HCT116 (cell line): ENCODE results near the gene DDX27. TPM values are rescaled to one million over a fixed set of nuclear protein-coding genes. Genes with fewer than 3 reads are reported as not detected.

ENCODE experiments used
- ATAC-seq: fragments of 200-7000 bp; cut with Tn5 transposase; 2 replicates; pipeline ENCODE4 v1.9.1; 2020; ENCODE audit warnings: mild to moderate bottlenecking, moderate library complexity
- BruUV-seq: library from RNA; stranded (reverse); fragments of 400-500 nt; replicated peaks from 2 replicates; lab custom pipeline; 2021; lab: Mats Ljungman, UMichigan
- CTCF ChIA-PET: fragments of 300-600 bp; sonication (Branson Sonifier 250); formaldehyde crosslinking; loops from one replicate; lab custom pipeline; 2021; ENCODE audit warnings: antibody characterized with exemption; lab: Charles Lee
- POLR2A ChIA-PET: fragments of 300-600, 350-600 bp; sonication (Branson Sonifier 250); formaldehyde crosslinking; loops from one replicate; lab custom pipeline; 2021; ENCODE audit warnings: antibody characterized with exemption; lab: Charles Lee
- RAD21 ChIA-PET, 2 experiments: fragments of 300-600 bp; sonication (Branson Sonifier 250); formaldehyde crosslinking; loops; one replicate each; lab custom pipeline; 2023; ENCODE audit warnings: low total read pairs in 2 of 2; ENCODE audit not compliant: uncharacterized antibody in 2 of 2, unreplicated experiment in 2 of 2, low non-redundant PET in 1 of 2; lab: Charles Lee
- DNase-seq: peaks from one replicate; pipeline ENCODE4 v3.0.0-alpha.2; 2010; ENCODE audit warnings: low read depth, low spot score
- H2AFZ ChIP-seq: fragments of 200-600 bp; shearing (Covaris generic), sonication (generic); 2 replicates; pipeline ENCODE4 v1.6.1; 2017; ENCODE audit warnings: low read depth, mixed run types, mixed read lengths, antibody characterized with exemption, low read length; ENCODE audit not compliant: poor library complexity, severe bottlenecking
- H3K27ac ChIP-seq: 2 replicates; pipeline ENCODE4 v1.5.1; 2012; ENCODE audit warnings: low read depth, low read length
- H3K27me3 ChIP-seq: fragments of 200-600 bp; sonication (generic); 2 replicates; pipeline ENCODE4 v1.6.1; 2016; ENCODE audit warnings: mixed run types, low read length, mixed read lengths; ENCODE audit not compliant: insufficient read depth
- H3K36me3 ChIP-seq, 2 experiments: fragments of 200-500 bp in 1 of 2; fragments of 200-600 bp in 1 of 2; sonication (Bioruptor generic) in 1 of 2; sonication (generic) in 1 of 2; 2 replicates each; pipeline versions ENCODE4 v1.5.1 to v1.6.1; 2014 to 2016; ENCODE audit warnings: low read length in 2 of 2, inconsistent platforms in 1 of 2, mixed read lengths in 1 of 2, mixed run types in 1 of 2; ENCODE audit not compliant: insufficient read depth in 2 of 2, control insufficient read depth in 1 of 2
- H3K4me1 ChIP-seq, 2 experiments: fragments of 200-600 bp in 1 of 2; sonication (generic) in 1 of 2; 2 replicates each; pipeline versions ENCODE4 v1.5.1 to v1.6.1; 2012 to 2017; ENCODE audit warnings: low read length in 2 of 2, inconsistent platforms in 1 of 2, mild to moderate bottlenecking in 1 of 2, mixed read lengths in 1 of 2, mixed run types in 1 of 2, moderate library complexity in 1 of 2; ENCODE audit not compliant: insufficient read depth in 2 of 2, control insufficient read depth in 1 of 2
- H3K4me2 ChIP-seq: fragments of 200-600 bp; sonication (generic); 2 replicates; pipeline ENCODE4 v1.6.1; 2017; ENCODE audit warnings: mixed run types, low read length, mixed read lengths
- H3K4me3 ChIP-seq, 2 experiments: fragments of 200-600 bp in 1 of 2; sonication (generic) in 1 of 2; replicated peaks in 1 of 2; 2 replicates each; pipeline ENCODE4 v1.5.1; 2011 to 2016; ENCODE audit warnings: low read length in 2 of 2, control low read depth in 1 of 2, low read depth in 1 of 2, mild to moderate bottlenecking in 1 of 2, mixed read lengths in 1 of 2, mixed run types in 1 of 2
- H3K79me2 ChIP-seq: fragments of 200-600 bp; sonication (generic); 2 replicates; pipeline ENCODE4 v1.6.1; 2017; ENCODE audit warnings: mild to moderate bottlenecking, mixed run types, low read length, moderate library complexity, mixed read lengths; ENCODE audit not compliant: insufficient read depth
- H3K9ac ChIP-seq: fragments of 200-600 bp; sonication (generic); 2 replicates; pipeline ENCODE4 v1.6.1; 2016; ENCODE audit warnings: low read length, mixed read lengths
- H3K9me2 ChIP-seq: fragments of 200-600 bp; sonication (generic), shearing (Covaris generic); 2 replicates; pipeline ENCODE4 v1.6.1; 2017; ENCODE audit warnings: mixed run types, mild to moderate bottlenecking, moderate library complexity; ENCODE audit not compliant: insufficient read depth
- H3K9me3 ChIP-seq, 2 experiments: fragments of 200-500 bp in 1 of 2; fragments of 200-600 bp in 1 of 2; sonication (Bioruptor generic) in 1 of 2; sonication (generic) in 1 of 2; 2 replicates each; pipeline ENCODE4 v1.6.1; 2014 to 2017; ENCODE audit warnings: low read length in 2 of 2, mixed read lengths in 2 of 2, inconsistent platforms in 1 of 2, low read depth in 1 of 2, mild to moderate bottlenecking in 1 of 2, mixed run types in 1 of 2, moderate library complexity in 1 of 2; ENCODE audit not compliant: control insufficient read depth in 1 of 2, insufficient read depth in 1 of 2
- H4K20me1 ChIP-seq: fragments of 200-600 bp; sonication (generic), shearing (Covaris generic); 2 replicates; pipeline ENCODE4 v1.6.1; 2017; ENCODE audit warnings: mixed run types, mild to moderate bottlenecking, moderate library complexity; ENCODE audit not compliant: insufficient read depth
- EZH2phosphoT487 ChIP-seq: fragments of 200-600 bp; IDR thresholded peaks from 2 replicates; pipeline ENCODE4 v1.6.1; 2018; ENCODE audit warnings: antibody characterized with exemption, borderline replicate concordance
- POLR2A ChIP-seq: IDR thresholded peaks from 2 replicates; pipeline ENCODE4 v1.7.0; 2011; ENCODE audit warnings: borderline replicate concordance; ENCODE audit not compliant: insufficient read depth, insufficient read length; ENCODE audit errors: extremely low read depth
- SIN3A ChIP-seq: IDR thresholded peaks from 2 replicates; pipeline ENCODE4 v1.6.1; 2012; ENCODE audit warnings: low read depth
- YY1 ChIP-seq: IDR thresholded peaks from 2 replicates; pipeline ENCODE4 v1.6.1; 2011; ENCODE audit warnings: low read length, low read depth, moderate library complexity, mild to moderate bottlenecking; ENCODE audit not compliant: insufficient replicate concordance; ENCODE audit errors: extremely low read depth
- intact Hi-C: fragments of 100-400 bp; cut with micrococcal nuclease; formaldehyde crosslinking; loops from 2 replicates; pipeline ENCODE4 v1.10.0; 2022
- total RNA-seq: library from RNA; stranded (reverse); gene quantifications from one replicate; pipeline ENCODE4 v1.2.1, GENCODE V29; 2021; ENCODE audit not compliant: unreplicated experiment
- TF ChIP-seq, protein P1 (sequence below): IDR thresholded peaks from 2 replicates; pipeline ENCODE4 v1.6.1; 2012
- TF ChIP-seq, protein P2 (sequence below): IDR thresholded peaks from 2 replicates; pipeline ENCODE4 v1.6.1; 2012; ENCODE audit warnings: low read depth

Gene DDX27
- total RNA-seq, 1 experiment from 2014 or later, result 32.1 TPM

DNA sequence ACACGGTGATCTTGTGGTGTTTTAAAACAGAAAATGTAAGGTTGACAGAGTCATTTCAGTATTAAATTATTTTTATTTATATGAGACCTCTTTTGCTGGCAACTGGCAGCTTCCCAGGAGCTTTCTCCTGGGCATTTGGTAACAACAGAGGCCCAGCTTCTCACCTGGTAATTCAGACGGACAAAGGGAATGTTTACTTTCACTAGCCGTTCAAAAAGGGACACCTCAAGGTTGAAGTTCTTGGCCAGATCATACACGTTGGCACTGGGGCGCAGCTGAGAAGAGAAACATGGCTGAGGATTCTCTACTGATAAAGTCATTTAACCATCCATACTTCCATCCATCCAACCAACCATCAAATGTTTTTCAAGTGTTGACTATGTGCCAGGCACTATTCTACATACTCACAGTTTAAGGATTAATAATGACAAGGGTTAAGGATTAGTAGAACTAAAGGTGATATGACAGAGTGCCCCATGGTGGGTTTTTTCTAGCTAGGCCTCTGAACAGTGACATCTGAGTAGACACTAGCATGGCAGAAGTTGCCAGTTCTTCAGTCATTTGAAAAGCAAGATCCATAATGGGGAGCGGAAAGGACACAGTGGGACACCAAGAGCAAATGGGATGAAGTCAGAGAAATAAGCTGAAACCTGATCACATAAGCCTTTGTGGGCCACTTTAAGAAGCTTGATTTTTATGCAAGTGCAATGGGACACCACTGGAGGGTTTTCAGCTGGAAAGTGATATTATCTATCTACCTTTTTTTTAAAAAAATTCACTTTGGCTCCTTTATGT is 33.5 kb downstream of the DDX27 start:
- ChIA-PET POLR2A (interaction anchor here (1.6 kb wide), 1 partner anchor 9 kb away, joined by 4 read pairs; no protein-coding TSS in a partner anchor), RAD21 (interaction anchor here in 1 of 2 experiments (0.6 kb wide), 1 partner anchor 142 kb away, joined by 3 read pairs; no protein-coding TSS in a partner anchor), CTCF (no interaction called here)
- Histone ChIP-seq H2AFZ (no peak overlapping the region), H3K9me3 (no peaks in the 10 kb centered on the region), H3K79me2 (no peaks in the 10 kb centered on the region), H3K9me2 (no peaks in the 10 kb centered on the region), H3K4me1 (no peaks in the 10 kb centered on the region), H3K4me3 (no peak overlapping the region), H3K27me3 (no peaks in the 10 kb centered on the region), H3K27ac (no peak overlapping the region), H3K9ac (no peak overlapping the region), H3K36me3 (peaks cover 64 to 68% of the 10 kb centered on the region in 2 experiments; a peak in 3 of 4 replicates), H4K20me1 (no peaks in the 10 kb centered on the region), H3K4me2 (no peak overlapping the region)
- TF ChIP-seq, protein P1, sequence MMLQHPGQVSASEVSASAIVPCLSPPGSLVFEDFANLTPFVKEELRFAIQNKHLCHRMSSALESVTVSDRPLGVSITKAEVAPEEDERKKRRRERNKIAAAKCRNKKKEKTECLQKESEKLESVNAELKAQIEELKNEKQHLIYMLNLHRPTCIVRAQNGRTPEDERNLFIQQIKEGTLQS, result no peak
- no peak for TF ChIP-seq EZH2phosphoT487
- no peak for TF ChIP-seq POLR2A
- no peak for TF ChIP-seq SIN3A
- no peak for TF ChIP-seq YY1
- BruUV-seq, result no TSS peak
- intact Hi-C loops, result no loop called here
- ATAC-seq (no peak), DNase-seq (no peak)

DNA sequence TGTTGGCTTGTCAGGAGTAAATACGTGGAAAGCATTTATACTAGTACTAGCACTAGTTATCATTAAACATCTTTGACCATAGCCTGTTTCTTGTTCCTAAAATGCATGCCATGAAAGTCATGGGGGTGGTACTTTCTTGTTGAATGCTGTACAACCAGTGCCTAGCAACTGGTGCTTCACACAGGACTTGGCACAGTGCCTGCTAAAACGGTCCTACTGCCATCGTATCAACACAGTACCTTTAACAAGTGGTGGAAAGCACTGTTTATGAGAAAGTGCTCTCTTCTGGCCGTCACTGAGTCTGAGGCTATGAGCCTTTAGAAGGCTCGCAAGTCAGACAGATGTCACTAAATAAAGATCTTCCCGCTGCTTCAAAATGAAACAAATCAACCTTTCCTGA is 37.0 kb downstream of the DDX27 start:
- Histone ChIP-seq H3K27me3 (no peaks in the 10 kb centered on the region), H3K36me3 (peaks cover 63 to 68% of the 10 kb centered on the region in 2 experiments), H3K4me1 (no peaks in the 10 kb centered on the region), H3K79me2 (peaks cover 7% of the 10 kb centered on the region), H2AFZ (no peak overlapping the region), H4K20me1 (no peaks in the 10 kb centered on the region), H3K4me2 (no peak overlapping the region), H3K9me2 (no peaks in the 10 kb centered on the region), H3K4me3 (no peak overlapping the region), H3K27ac (no peak overlapping the region), H3K9ac (no peak overlapping the region), H3K9me3 (no peaks in the 10 kb centered on the region)
- ChIA-PET CTCF (no interaction called here), POLR2A (no interaction called here), RAD21 (no interaction called here)
- no TSS peak for BruUV-seq
- intact Hi-C loops, result no loop called here
- TF ChIP-seq SIN3A, result no peak
- TF ChIP-seq, protein P2, sequence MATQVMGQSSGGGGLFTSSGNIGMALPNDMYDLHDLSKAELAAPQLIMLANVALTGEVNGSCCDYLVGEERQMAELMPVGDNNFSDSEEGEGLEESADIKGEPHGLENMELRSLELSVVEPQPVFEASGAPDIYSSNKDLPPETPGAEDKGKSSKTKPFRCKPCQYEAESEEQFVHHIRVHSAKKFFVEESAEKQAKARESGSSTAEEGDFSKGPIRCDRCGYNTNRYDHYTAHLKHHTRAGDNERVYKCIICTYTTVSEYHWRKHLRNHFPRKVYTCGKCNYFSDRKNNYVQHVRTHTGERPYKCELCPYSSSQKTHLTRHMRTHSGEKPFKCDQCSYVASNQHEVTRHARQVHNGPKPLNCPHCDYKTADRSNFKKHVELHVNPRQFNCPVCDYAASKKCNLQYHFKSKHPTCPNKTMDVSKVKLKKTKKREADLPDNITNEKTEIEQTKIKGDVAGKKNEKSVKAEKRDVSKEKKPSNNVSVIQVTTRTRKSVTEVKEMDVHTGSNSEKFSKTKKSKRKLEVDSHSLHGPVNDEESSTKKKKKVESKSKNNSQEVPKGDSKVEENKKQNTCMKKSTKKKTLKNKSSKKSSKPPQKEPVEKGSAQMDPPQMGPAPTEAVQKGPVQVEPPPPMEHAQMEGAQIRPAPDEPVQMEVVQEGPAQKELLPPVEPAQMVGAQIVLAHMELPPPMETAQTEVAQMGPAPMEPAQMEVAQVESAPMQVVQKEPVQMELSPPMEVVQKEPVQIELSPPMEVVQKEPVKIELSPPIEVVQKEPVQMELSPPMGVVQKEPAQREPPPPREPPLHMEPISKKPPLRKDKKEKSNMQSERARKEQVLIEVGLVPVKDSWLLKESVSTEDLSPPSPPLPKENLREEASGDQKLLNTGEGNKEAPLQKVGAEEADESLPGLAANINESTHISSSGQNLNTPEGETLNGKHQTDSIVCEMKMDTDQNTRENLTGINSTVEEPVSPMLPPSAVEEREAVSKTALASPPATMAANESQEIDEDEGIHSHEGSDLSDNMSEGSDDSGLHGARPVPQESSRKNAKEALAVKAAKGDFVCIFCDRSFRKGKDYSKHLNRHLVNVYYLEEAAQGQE, result no peak
- TF ChIP-seq, protein P1, result no peak
- ATAC-seq (no peak), DNase-seq (no peak)
